Stimulated activated CD4-positive, alpha-beta T cell treated with anti-CD3 and anti-CD28 coated beads, Interleukin-1b, Interleukin-23, amount 100 ng/mL, for 4 hours (primary cell): ENCODE measurements around the gene RAP2A.

Source experiments
- DNase-seq, 2 donors: peaks; one replicate each; pipeline ENCODE4 v3.0.0-alpha.2; 2020; ENCODE audit warnings: low read depth in 2 of 2

The RAP2A gene

DNA sequence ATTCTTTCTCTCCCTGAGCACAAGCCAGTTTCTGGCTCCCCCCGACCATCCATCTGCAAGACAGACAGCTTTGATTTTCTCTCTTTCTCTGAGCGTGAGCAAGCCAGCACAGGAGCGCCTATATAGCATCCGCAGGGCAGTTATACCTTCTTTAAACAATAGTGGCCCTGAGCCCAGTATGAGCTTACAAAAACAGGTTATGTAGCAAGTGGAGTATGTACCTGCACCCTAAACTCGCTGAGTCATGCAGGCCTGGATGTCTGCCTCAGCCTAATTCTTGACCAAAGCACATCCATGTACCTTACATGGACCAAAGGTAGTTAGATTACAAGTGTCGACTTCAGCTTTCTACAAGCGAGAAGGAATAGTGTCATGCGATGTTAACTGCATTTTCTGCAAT, 61.7 kb downstream of the RAP2A start:
- no peak for DNase-seq

DNA sequence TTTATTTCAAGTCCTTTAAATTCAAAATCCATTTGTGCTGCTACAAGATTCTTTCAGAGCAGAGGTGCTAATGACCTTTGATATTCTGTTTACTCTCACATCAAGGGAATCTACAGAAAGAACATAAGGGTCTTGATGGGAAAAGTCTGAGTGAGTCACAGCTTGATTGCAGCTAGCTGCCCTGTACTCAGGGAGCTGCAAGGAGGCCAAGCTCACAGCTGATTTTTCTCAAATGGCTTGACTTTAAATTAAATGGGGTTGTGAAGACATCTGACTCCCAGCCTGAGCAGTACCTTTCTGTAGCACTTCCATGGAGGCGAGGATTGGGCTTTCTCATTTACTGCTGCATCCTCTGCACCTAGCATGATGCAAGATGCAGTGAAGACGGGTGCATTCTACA, 62.5 kb downstream of the RAP2A start:
- DNase-seq = no peak

DNA sequence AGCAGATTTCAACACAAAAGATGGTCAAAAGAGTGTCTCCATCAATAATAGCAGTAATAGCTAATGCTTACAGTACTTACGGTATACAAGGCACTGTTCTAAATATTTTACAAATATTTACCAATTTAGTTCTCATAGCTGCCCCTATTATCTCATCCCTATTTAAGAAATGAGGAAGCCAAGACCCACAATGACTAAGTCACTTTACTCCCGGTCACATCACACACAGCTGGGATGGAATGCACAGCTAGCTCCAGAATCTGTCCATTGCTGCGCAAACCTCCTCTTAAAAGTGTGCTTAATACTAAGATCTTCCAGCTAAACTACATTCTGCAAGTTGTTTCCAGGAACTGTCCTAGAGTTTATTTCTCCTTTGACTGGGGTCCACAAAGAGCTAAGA, 63.4 kb downstream of the RAP2A start:
- no peak for DNase-seq

DNA sequence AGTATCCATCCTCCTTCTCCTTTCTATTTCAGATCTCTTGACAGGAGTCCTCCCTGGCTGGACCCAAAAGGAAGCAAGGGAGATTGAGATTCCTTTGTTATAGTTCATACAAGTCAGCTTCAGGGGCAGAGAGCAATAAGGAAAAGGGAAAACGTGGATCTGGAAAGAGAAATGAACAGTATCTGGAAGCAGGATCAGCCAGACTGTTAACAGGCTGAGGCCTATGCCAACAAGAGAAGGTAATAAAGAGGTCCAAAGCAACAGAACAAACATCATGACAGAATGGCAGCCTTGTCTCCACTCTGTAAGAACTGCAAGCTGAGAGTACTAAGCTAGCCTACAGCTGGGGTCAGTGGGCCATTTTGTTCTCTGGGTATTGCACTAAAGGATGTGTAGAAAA, 64.5 kb downstream of the RAP2A start:
- no peak for DNase-seq

DNA sequence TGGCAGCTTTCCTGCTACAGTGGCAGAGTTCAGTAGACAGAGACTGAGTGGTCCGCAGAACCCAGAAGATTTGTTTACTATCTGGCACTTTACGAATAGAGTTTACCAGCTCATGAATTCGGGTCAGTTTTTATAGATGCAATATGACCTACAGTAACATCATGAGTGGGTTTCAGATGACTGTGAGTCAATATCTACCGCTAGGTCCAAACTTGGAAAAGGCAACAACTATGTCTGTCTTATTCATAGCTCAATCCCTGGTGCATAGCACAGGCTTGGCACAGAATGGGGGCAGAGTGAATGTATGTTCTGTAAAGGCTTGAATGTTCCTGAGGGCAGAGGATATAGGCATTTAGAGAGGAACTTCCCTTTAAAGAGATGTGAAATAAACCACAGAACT, 65.2 kb downstream of the RAP2A start:
- DNase-seq = no peak

- no peak for DNase-seq
Measured at GRCh38 chr13:97502181-97502580, 68.2 kb downstream of the RAP2A start.

DNA sequence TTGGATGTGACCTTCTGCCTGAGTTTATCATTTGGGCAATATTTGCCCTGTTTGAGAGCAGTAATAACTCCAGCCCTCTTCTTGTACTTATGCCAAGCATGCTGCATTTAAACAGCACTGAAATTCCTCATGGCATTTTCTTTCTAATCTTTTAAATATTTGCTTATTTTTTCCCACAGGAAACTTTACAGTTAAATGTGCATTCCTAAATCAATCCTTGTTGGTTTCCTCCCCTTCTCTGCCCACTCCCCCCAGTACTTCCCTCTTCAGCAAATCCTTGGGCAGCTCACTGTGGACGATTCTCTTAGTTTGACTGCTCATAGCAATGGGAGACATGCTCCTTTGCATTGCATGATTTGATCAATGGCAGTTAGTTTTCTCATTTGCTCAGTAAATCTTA, 68.7 kb downstream of the RAP2A start:
- DNase-seq = no peak

GRCh38 chr13:97505017-97505416, 71.0 kb downstream of the RAP2A start:
- no peak for DNase-seq

DNA sequence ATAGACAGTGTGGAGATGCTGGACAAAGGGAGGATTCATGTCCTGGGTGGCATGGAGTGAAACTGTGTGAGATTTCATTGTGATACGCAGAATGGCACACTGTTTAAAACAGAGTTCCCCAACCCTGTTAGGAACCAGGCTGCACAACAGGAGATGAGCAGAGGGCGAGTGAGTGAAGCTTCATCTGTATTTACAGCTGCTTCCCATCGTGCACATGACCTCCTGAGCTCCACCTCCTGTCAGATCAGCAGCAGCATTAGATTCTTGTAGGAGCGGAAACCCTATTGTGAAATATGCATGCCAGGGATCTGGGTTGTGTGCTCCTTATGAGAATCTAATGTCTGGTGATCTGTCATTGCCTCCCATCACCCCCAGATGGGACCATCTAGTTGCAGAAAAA, 72.5 kb downstream of the RAP2A start:
- no peak for DNase-seq

DNA sequence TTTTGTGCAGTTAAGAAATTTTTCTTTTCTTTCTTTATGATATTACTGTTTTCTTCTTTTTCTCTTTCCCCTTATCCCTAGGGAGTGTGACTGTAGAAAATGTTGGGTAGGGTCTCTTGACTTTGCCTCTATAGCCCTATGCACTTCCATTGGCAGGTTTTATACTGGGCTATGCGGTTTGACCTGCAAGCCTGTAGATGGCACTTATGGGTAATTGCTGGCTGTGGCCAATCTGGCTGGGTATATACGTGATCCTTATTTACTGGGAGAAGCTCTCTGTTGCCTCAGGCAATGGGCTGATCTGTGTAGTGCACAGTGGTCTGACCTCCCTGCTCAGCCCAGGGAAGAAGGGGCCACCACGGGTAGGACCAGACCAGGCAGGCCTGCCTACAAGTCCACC, 78.8 kb downstream of the RAP2A start:
- DNase-seq = no peak

DNA sequence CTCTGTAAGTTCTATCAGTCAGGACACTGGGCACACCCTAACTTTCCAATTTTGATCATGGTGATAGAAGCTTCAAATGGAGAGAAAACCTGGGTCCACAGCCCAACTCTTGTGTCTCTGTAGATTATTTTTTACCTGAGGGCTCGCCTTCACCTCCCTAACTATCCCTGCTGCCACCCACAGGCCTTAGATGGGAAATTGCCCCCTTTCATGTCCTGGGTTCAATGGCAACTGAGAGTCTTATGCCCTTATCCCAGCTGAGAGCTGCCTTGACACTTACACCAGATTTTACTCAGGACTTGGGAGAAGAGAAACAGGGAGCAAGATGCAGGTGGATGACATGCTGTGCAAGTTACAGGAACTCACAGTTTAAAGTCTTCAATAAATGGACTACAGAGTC, 81.7 kb downstream of the RAP2A start:
- no peak for DNase-seq

GRCh38 chr13:97517967-97518366, 84.0 kb downstream of the RAP2A start:
- DNase-seq = no peak
